SK-N-MC (cell line): ENCODE data around the gene FOSL2.

Experiments used
- EZH2 ChIP-seq: fragments of 200-600 bp; sonication (generic); IDR thresholded peaks from one replicate; pipeline ENCODE4 v1.6.1; 2017; ENCODE audit warnings: antibody characterized with exemption
- POLR2AphosphoS5 ChIP-seq: IDR thresholded peaks from 2 replicates; pipeline ENCODE4 v1.6.1; 2012; ENCODE audit warnings: mild to moderate bottlenecking, low read depth, low read length, borderline replicate concordance

- TF ChIP-seq EZH2 (no peak), POLR2AphosphoS5 (no peak)
These were observed 49.7 kb downstream of the FOSL2 start for GRCh38 chr2:28442328-28442727.
